CD4-positive, alpha-beta T cell (primary cell): ENCODE data around the gene SEC16A. TPM values are rescaled to one million over a fixed set of nuclear protein-coding genes. Genes with fewer than 3 reads are reported as not detected.

ENCODE experiments used
- ATAC-seq: fragments of 200-7000 bp; cut with Tn5 transposase; one replicate; pipeline ENCODE4 v1.10.0; 2022; ENCODE audit warnings: mild to moderate bottlenecking; ENCODE audit not compliant: poor library complexity
- CTCF ChIA-PET: fragments of 350-600 bp; sonication (Branson Sonifier 250); formaldehyde crosslinking; loops from one replicate; lab custom pipeline; 2021; ENCODE audit warnings: antibody characterized with exemption, inconsistent platforms; lab: Charles Lee
- POLR2A ChIA-PET: fragments of 350-600 bp; sonication (Branson Sonifier 250); formaldehyde crosslinking; loops from one replicate; lab custom pipeline; 2021; ENCODE audit warnings: antibody characterized with exemption, inconsistent platforms; lab: Charles Lee
- DNase-seq, 14 experiments: peaks; one replicate each; pipeline ENCODE4 v3.0.0-alpha.2; 2013 to 2020; ENCODE audit warnings: mixed read lengths in 2 of 14
- H3K27ac ChIP-seq, 2 donors: one replicate each; pipeline versions ENCODE4 v1.5.1 to v1.7.0; 2013; ENCODE audit warnings: low read length in 2 of 2, low read depth in 1 of 2, mild to moderate bottlenecking in 1 of 2
- H3K27me3 ChIP-seq, 2 experiments: 1 replicate in 1 of 2; 2 replicates in 1 of 2; pipeline versions ENCODE4 v1.6.1 to v1.7.0; 2013; ENCODE audit warnings: low read length in 2 of 2, control low read depth in 1 of 2, mild to moderate bottlenecking in 1 of 2, moderate library complexity in 1 of 2; ENCODE audit not compliant: insufficient read depth in 2 of 2, control insufficient read depth in 1 of 2
- H3K36me3 ChIP-seq: one replicate; pipeline ENCODE4 v1.6.1; 2013; ENCODE audit warnings: low read length, control low read depth; ENCODE audit not compliant: insufficient read depth
- H3K4me1 ChIP-seq: one replicate; pipeline ENCODE4 v1.6.1; 2013; ENCODE audit warnings: low read length, control low read depth; ENCODE audit not compliant: insufficient read depth
- H3K4me3 ChIP-seq: one replicate; pipeline ENCODE4 v1.5.1; 2013; ENCODE audit warnings: mild to moderate bottlenecking, low read length, moderate library complexity
- H3K9me3 ChIP-seq, 2 experiments: 1 replicate in 1 of 2; 2 replicates in 1 of 2; pipeline versions ENCODE4 v1.6.1 to v1.7.0; 2013; ENCODE audit warnings: low read length in 2 of 2, mild to moderate bottlenecking in 2 of 2, control low read depth in 1 of 2, moderate library complexity in 1 of 2; ENCODE audit not compliant: control insufficient read depth in 1 of 2, insufficient read depth in 1 of 2
- H3K27ac Mint-ChIP-seq: one replicate; pipeline ENCODE4 v1.8.0; 2020; ENCODE audit warnings: mixed read lengths
- H3K27me3 Mint-ChIP-seq: one replicate; pipeline ENCODE4 v1.8.0; 2021; ENCODE audit warnings: mixed read lengths
- H3K36me3 Mint-ChIP-seq: one replicate; pipeline ENCODE4 v1.8.0; 2021; ENCODE audit warnings: low read depth, mixed read lengths
- H3K4me1 Mint-ChIP-seq: one replicate; pipeline ENCODE4 v1.8.0; 2021; ENCODE audit warnings: low read depth, mixed read lengths
- H3K4me3 Mint-ChIP-seq: one replicate; pipeline ENCODE4 v1.8.0; 2020; ENCODE audit warnings: mild to moderate bottlenecking, mixed read lengths
- H3K9me3 Mint-ChIP-seq: one replicate; pipeline ENCODE4 v1.8.0; 2020; ENCODE audit warnings: mixed read lengths
- intact Hi-C, 2 experiments: fragments of 100-400 bp; cut with DNase I in 1 of 2; cut with micrococcal nuclease in 1 of 2; formaldehyde crosslinking; loops; one replicate each; pipeline versions ENCODE4 v1.15.1 to v1.9.0; 2023 to 2025; cut with DNase I, micrococcal nuclease
- total RNA-seq, 174 experiments: library from RNA in 2 of 174; stranded (reverse) in 2 of 174; gene quantifications; one replicate each; pipeline ENCODE4 v1.2.3 and lab custom pipeline; 2021 to 2026
- TF ChIP-seq, protein P1 (sequence below): fragments of 200-600 bp; IDR thresholded peaks from one replicate; pipeline ENCODE4 v1.8.0; 2022; ENCODE audit warnings: antibody characterized with exemption, mild to moderate bottlenecking

The SEC16A gene
- total RNA-seq, 2 experiments from 2014 or later, result 73.0 to 75.0 TPM

DNA sequence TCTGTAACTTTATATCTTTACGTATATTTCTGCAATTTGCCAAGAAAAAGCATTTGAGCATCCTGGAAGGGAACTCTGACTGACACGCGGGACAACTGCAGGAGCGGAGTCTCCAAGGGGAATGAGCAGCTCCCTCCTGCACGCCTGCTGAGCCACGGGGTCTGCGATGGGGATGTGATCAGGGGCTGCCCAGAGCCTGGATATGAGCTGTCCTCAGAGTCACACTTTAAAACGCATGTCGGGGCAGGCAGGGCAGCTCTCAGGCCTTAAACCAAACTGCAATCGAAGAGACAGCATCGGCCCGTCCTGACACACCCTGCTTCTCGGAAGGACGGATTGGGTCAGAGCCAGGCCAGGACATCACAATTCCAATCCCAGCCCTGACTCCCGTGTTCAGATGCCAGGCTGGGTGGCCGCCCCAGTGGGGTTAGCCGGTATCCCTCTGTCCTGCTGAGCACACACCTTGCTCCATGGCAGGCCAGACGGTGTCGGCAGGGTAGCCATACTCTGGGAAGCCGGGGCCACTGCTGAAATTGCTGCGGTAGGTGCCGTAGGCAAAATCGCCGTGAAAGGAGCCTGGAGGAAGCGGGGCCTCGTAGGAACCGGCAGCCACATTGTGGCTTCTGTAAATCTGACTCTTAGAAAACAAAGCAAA, 17.2 kb downstream of the SEC16A start:
- ChIA-PET CTCF (no interaction called here), POLR2A (no interaction called here)
- intact Hi-C loops, result no loop called here
- no peak overlapping the region for H3K27ac Mint-ChIP-seq
- Histone ChIP-seq H3K27ac (no peak overlapping the region), H3K4me1 (no peaks in the 10 kb centered on the region), H3K4me3 (no peak overlapping the region), H3K36me3 (peaks cover 99% of the 10 kb centered on the region), H3K27me3 (no peaks in the 10 kb centered on the region), H3K9me3 (no peaks in the 10 kb centered on the region)
- no peaks in the 10 kb centered on the region for H3K4me1 Mint-ChIP-seq
- TF ChIP-seq, protein P1, sequence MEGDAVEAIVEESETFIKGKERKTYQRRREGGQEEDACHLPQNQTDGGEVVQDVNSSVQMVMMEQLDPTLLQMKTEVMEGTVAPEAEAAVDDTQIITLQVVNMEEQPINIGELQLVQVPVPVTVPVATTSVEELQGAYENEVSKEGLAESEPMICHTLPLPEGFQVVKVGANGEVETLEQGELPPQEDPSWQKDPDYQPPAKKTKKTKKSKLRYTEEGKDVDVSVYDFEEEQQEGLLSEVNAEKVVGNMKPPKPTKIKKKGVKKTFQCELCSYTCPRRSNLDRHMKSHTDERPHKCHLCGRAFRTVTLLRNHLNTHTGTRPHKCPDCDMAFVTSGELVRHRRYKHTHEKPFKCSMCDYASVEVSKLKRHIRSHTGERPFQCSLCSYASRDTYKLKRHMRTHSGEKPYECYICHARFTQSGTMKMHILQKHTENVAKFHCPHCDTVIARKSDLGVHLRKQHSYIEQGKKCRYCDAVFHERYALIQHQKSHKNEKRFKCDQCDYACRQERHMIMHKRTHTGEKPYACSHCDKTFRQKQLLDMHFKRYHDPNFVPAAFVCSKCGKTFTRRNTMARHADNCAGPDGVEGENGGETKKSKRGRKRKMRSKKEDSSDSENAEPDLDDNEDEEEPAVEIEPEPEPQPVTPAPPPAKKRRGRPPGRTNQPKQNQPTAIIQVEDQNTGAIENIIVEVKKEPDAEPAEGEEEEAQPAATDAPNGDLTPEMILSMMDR, result no peak
- DNase-seq (no peak), ATAC-seq (no peak)
- H3K36me3 Mint-ChIP-seq, result peaks cover 96% of the 10 kb centered on the region
- H3K9me3 Mint-ChIP-seq, result no peaks in the 10 kb centered on the region
- no peaks in the 10 kb centered on the region for H3K27me3 Mint-ChIP-seq
- no peak overlapping the region for H3K4me3 Mint-ChIP-seq

GRCh38 chr9:136464241-136464640, 18.6 kb downstream of the SEC16A start:
- CTCF ChIA-PET, result interaction anchor here (0.7 kb wide), 1 partner anchor 207 kb away, joined by 3 read pairs; no protein-coding TSS in a partner anchor
- no peaks in the 10 kb centered on the region for H3K4me1 Mint-ChIP-seq

DNA sequence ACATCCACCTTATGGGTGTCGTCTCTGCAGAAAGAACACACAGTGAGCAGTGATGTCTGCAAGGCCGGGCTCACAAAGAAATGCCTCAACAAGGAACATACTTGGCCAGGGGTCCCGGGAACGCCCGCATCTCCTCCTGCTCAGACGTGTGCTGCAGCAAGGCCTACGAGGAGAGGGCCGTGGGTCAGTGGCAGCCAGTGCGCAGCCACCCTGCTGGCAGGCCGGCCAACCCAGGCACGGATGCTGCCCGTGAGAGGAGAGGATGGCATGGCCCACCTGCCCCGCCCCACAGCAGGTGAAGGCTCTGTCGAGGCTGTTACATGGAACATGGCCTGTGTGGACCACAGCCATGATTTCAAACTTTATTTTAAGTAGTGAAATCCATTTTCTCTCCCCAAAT, 19.3 kb downstream of the SEC16A start:
- DNase-seq, result no peak
- TF ChIP-seq, protein P1, result no peak
- ChIA-PET POLR2A (no interaction called here), CTCF (no interaction called here)
- Mint-ChIP-seq H3K27me3 (no peaks in the 10 kb centered on the region), H3K4me3 (no peak overlapping the region), H3K27ac (no peak overlapping the region), H3K4me1 (no peaks in the 10 kb centered on the region), H3K9me3 (no peaks in the 10 kb centered on the region), H3K36me3 (peaks cover 92% of the 10 kb centered on the region)
- Histone ChIP-seq H3K36me3 (peaks cover 99% of the 10 kb centered on the region), H3K4me3 (no peak overlapping the region), H3K27me3 (no peaks in the 10 kb centered on the region), H3K9me3 (no peaks in the 10 kb centered on the region), H3K4me1 (no peaks in the 10 kb centered on the region), H3K27ac (no peak overlapping the region)
- intact Hi-C loops, result no loop called here
- ATAC-seq, result no peak

More at GRCh38 chr9:136464241-136464640, 18.6 kb downstream of the SEC16A start:
- Histone ChIP-seq H3K4me3 (no peak overlapping the region), H3K4me1 (no peaks in the 10 kb centered on the region), H3K27ac (no peak overlapping the region), H3K36me3 (peaks cover 99% of the 10 kb centered on the region), H3K9me3 (no peaks in the 10 kb centered on the region), H3K27me3 (no peaks in the 10 kb centered on the region)
- Mint-ChIP-seq H3K36me3 (peaks cover 91% of the 10 kb centered on the region), H3K9me3 (no peaks in the 10 kb centered on the region), H3K4me3 (no peak overlapping the region), H3K27ac (no peak overlapping the region), H3K27me3 (no peaks in the 10 kb centered on the region)
- intact Hi-C loops, result no loop called here
- POLR2A ChIA-PET, result no interaction called here
- DNase-seq (no peak), ATAC-seq (no peak)
- TF ChIP-seq, protein P1, result no peak
